ENCODE results near the gene ACOT2. TPM values are rescaled to one million over a fixed set of nuclear protein-coding genes. Genes with fewer than 3 reads are reported as not detected.

ACOT2 gene
- total RNA-seq, 2 experiments from 2014 or later: 10.9 to 11.3 TPM

DNA sequence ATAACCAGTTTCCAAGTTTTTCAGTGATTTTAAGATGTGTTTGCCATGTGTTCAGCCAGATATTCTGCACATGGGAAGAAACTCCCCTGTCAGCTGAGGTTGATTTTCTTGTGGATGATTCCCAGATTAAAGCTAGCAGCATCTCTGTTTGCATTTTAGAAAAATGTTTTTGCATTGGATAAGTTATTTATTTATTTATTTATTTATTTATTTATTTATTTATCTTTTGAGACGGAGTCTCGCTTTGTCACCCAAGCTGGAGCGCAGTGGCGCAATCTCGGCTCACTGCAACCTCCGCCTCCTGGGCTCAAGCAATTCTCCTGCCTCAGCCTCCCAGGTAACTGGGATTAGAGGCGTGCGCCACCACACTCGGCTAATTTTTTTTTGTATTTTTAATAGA, 25.5 kb downstream of the ACOT2 start:
- no peaks in the 10 kb centered on the region for H3K9me3 Mint-ChIP-seq (ENCODE audit: insufficient read depth)
- ATAC-seq: no peak
- no peak overlapping the region for H3K4me3 Mint-ChIP-seq
- no peaks in the 10 kb centered on the region for H3K36me3 Mint-ChIP-seq (ENCODE audit: low read depth)
- no peak overlapping the region for H3K27ac Mint-ChIP-seq
- ChIA-PET CTCF (no interaction called here), POLR2A (no interaction called here)
- H3K27me3 Mint-ChIP-seq (ENCODE audit: low read depth): peaks cover 12% of the 10 kb centered on the region
- no peak for DNase-seq
- H3K4me1 Mint-ChIP-seq (ENCODE audit: low read depth): peaks cover 16% of the 10 kb centered on the region

GRCh38 chr14:73599499-73599898, 30.5 kb downstream of the ACOT2 start:
- H3K9me3 Mint-ChIP-seq (ENCODE audit: insufficient read depth): no peaks in the 10 kb centered on the region
- POLR2A ChIA-PET: no interaction called here

GRCh38 chr14:73602994-73603393, 34.0 kb downstream of the ACOT2 start:
- ATAC-seq: no peak

More at GRCh38 chr14:73599499-73599898, 30.5 kb downstream of the ACOT2 start:
- ATAC-seq (no peak), DNase-seq (no peak)
- H3K27me3 Mint-ChIP-seq (ENCODE audit: low read depth): peaks cover 6% of the 10 kb centered on the region
- no peaks in the 10 kb centered on the region for H3K36me3 Mint-ChIP-seq (ENCODE audit: low read depth)
- no peak overlapping the region for H3K27ac Mint-ChIP-seq
- H3K4me1 Mint-ChIP-seq (ENCODE audit: low read depth): peaks cover 4% of the 10 kb centered on the region
- CTCF ChIA-PET: interaction anchor here (1.0 to 1.3 kb wide), 2 partner anchors 89 to 304 kb away, joined by 3 to 4 read pairs; no protein-coding TSS in a partner anchor
- no peak overlapping the region for H3K4me3 Mint-ChIP-seq

GRCh38 chr14:73606271-73606670, 37.3 kb downstream of the ACOT2 start:
- peaks cover 8% of the 10 kb centered on the region for H3K4me1 Mint-ChIP-seq (ENCODE audit: low read depth)
- DNase-seq: no peak
- H3K4me3 Mint-ChIP-seq: no peak overlapping the region
- H3K9me3 Mint-ChIP-seq (ENCODE audit: insufficient read depth): no peaks in the 10 kb centered on the region
- no peaks in the 10 kb centered on the region for H3K36me3 Mint-ChIP-seq (ENCODE audit: low read depth)
- H3K27ac Mint-ChIP-seq: no peak overlapping the region
- CTCF ChIA-PET: interaction anchor here (1.1 kb wide), 1 partner anchor 36 kb away, joined by 3 read pairs; no protein-coding TSS in a partner anchor
- no peaks in the 10 kb centered on the region for H3K27me3 Mint-ChIP-seq (ENCODE audit: low read depth)
- POLR2A ChIA-PET: no interaction called here
- ATAC-seq: no peak

More at GRCh38 chr14:73602994-73603393, 34.0 kb downstream of the ACOT2 start:
- CTCF ChIA-PET: no interaction called here
- POLR2A ChIA-PET: no interaction called here
- Mint-ChIP-seq H3K27me3 (ENCODE audit: low read depth) (peaks cover 6% of the 10 kb centered on the region), H3K4me1 (ENCODE audit: low read depth) (peaks cover 4% of the 10 kb centered on the region), H3K27ac (no peak overlapping the region), H3K9me3 (ENCODE audit: insufficient read depth) (no peaks in the 10 kb centered on the region), H3K4me3 (no peak overlapping the region), H3K36me3 (ENCODE audit: low read depth) (no peaks in the 10 kb centered on the region)
- DNase-seq: no peak

DNA sequence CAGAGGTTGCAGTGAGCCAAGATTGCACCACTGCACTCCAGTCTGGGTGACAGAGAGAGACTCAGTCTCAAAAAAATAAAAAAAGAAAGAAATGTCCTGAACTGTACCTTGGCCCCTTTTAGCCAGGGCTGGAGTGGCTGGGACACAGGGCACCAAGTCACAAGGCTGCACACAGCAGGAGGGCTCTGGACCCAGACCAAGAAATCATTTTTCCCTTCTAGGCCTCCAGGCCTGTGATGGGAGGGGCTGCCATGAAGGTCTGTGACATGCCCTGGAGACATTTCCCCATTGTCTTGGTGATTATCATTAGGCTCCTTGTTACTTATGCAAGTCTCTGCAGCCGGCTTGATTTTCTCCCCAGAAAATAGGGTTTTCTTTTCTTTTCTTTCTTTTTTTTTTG, 38.2 kb downstream of the ACOT2 start:
- Mint-ChIP-seq H3K27me3 (ENCODE audit: low read depth) (no peaks in the 10 kb centered on the region), H3K36me3 (ENCODE audit: low read depth) (no peaks in the 10 kb centered on the region)
- CTCF ChIA-PET: interaction anchor here (1.1 kb wide), 1 partner anchor 37 kb away, joined by 3 read pairs; no protein-coding TSS in a partner anchor

DNA sequence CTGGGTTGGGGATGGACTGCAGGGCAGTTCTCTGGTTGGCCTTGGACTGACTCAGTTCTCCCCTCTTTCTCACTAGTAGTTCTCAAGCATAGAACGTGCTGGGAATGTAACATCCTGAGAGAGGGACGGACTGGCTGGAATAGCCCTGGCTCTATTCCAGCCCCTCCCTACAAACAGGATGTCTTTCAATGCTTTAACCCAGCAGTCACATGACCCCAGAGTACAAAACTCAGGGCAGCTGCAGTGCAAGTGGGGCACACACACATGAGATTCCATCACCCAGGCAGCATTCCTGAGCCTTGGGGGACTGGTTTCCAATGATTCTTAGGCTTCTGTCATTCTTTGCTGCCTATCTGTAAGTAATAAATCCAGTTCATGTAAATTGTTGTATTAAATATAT, 41.7 kb downstream of the ACOT2 start:
- CTCF ChIA-PET: interaction anchor here (2.4 kb wide), 1 partner anchor 40 kb away, joined by 7 read pairs; no protein-coding TSS in a partner anchor
- Mint-ChIP-seq H3K4me3 (no peak overlapping the region), H3K27me3 (ENCODE audit: low read depth) (no peaks in the 10 kb centered on the region), H3K27ac (no peak overlapping the region), H3K36me3 (ENCODE audit: low read depth) (no peaks in the 10 kb centered on the region), H3K4me1 (ENCODE audit: low read depth) (peaks cover 19% of the 10 kb centered on the region), H3K9me3 (ENCODE audit: insufficient read depth) (no peaks in the 10 kb centered on the region)
- POLR2A ChIA-PET: no interaction called here
- DNase-seq: no peak
- ATAC-seq: no peak

More for the DNA sequence above, 38.2 kb downstream of the ACOT2 start:
- ATAC-seq (no peak), DNase-seq (no peak)
- Mint-ChIP-seq H3K4me3 (no peak overlapping the region), H3K27ac (no peak overlapping the region), H3K9me3 (ENCODE audit: insufficient read depth) (no peaks in the 10 kb centered on the region), H3K4me1 (ENCODE audit: low read depth) (peaks cover 13% of the 10 kb centered on the region)
- POLR2A ChIA-PET: no interaction called here

GRCh38 chr14:73612339-73613045, 43.5 kb downstream of the ACOT2 start, which contains the start of gene ACOT6:
ACOT6 (plus strand) TSS chr14:73612517; CDS start chr14:73612572, 55 bp downstream.
- peak; percentile 90 for ATAC-seq
- H3K4me1 Mint-ChIP-seq (ENCODE audit: low read depth): peaks cover 19% of the 10 kb centered on the region
- ChIA-PET CTCF (interaction anchor here (0.8 to 2.5 kb wide), 10 partner anchors 8 to 141 kb away, joined by 3 to 7 read pairs (median 4); no protein-coding TSS in a partner anchor), POLR2A (interaction anchor here (1.0 kb wide), 3 partner anchors 20 to 122 kb away, joined by 3 to 5 read pairs (median 4); partner anchors contain the start of genes ACOT2 and RIOX1)
- DNase-seq: peak; percentile 71
- H3K9me3 Mint-ChIP-seq (ENCODE audit: insufficient read depth): no peaks in the 10 kb centered on the region
- no peaks in the 10 kb centered on the region for H3K27me3 Mint-ChIP-seq (ENCODE audit: low read depth)
- peak within 1 kb of the TSS; percentile 67 for H3K27ac Mint-ChIP-seq
- peak within 1 kb of the TSS; percentile 80 for H3K4me3 Mint-ChIP-seq
- no peaks in the 10 kb centered on the region for H3K36me3 Mint-ChIP-seq (ENCODE audit: low read depth)

DNA sequence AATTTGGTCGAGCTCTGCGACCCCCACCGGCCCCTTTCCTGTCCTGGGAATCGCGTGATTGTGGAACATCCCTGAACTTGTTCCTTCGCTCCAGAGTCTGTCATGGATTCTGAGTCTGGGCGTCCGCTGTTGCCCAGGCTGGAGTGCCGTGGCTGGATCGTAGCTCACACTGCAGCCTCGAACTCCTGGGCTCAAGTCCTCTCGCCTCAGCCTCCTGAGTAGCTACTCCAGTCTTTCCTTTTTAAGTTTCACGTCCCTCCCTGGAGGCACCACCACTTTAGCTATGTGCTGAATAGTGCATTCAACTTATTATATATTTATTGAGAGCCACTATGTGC, 44.0 kb downstream of the ACOT2 start:
- Mint-ChIP-seq H3K9me3 (ENCODE audit: insufficient read depth) (no peaks in the 10 kb centered on the region), H3K27me3 (ENCODE audit: low read depth) (no peaks in the 10 kb centered on the region), H3K4me1 (ENCODE audit: low read depth) (peaks cover 19% of the 10 kb centered on the region), H3K27ac (peak overlapping the region; percentile 60), H3K4me3 (peak overlapping the region; percentile 80), H3K36me3 (ENCODE audit: low read depth) (no peaks in the 10 kb centered on the region)
- ChIA-PET CTCF (interaction anchor here (0.8 to 2.5 kb wide), 10 partner anchors 9 to 141 kb away, joined by 3 to 7 read pairs (median 4); no protein-coding TSS in a partner anchor), POLR2A (interaction anchor here (1.0 kb wide), 3 partner anchors 21 to 122 kb away, joined by 3 to 5 read pairs (median 4); partner anchors contain the start of genes ACOT2 and RIOX1)
- ATAC-seq (peak; percentile 17), DNase-seq (no peak)

DNA sequence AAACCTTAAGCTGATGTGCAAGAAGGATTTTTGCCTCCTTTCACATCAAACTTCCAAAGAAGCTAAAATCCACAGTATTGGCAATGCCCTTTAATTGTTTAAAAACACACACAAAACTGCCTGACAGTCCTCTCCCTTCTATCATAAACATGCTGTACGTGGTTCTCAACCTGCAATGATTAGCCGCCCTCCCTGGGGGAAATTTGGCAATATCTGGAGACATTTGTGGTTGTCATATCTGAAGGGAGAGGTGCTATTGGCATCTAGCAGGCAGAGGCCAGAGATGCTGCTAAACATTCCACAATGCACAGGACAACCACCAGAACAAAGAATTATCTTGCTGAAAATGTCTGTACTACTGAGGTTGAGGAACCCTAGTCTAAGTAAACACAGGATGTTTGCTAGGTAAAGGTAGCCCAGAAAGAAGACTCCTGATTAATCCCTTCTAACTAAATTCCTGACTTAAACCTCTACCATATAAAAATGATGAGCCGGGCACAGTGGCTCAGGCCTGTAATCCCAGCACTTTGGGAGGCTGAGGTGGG, 44.5 kb downstream of the ACOT2 start:
- Mint-ChIP-seq H3K4me1 (ENCODE audit: low read depth) (peaks cover 19% of the 10 kb centered on the region), H3K36me3 (ENCODE audit: low read depth) (no peaks in the 10 kb centered on the region), H3K4me3 (peak overlapping the region; percentile 80), H3K27ac (no peak overlapping the region), H3K27me3 (ENCODE audit: low read depth) (no peaks in the 10 kb centered on the region), H3K9me3 (ENCODE audit: insufficient read depth) (no peaks in the 10 kb centered on the region)
- DNase-seq: no peak
- ATAC-seq: no peak
- ChIA-PET POLR2A (interaction anchor here (1.0 kb wide), 2 partner anchors 21 to 123 kb away, joined by 3 to 4 read pairs; partner anchors contain the start of gene RIOX1), CTCF (interaction anchor here (1.0 to 2.5 kb wide), 5 partner anchors 13 to 105 kb away, joined by 3 to 7 read pairs (median 4); no protein-coding TSS in a partner anchor)

DNA sequence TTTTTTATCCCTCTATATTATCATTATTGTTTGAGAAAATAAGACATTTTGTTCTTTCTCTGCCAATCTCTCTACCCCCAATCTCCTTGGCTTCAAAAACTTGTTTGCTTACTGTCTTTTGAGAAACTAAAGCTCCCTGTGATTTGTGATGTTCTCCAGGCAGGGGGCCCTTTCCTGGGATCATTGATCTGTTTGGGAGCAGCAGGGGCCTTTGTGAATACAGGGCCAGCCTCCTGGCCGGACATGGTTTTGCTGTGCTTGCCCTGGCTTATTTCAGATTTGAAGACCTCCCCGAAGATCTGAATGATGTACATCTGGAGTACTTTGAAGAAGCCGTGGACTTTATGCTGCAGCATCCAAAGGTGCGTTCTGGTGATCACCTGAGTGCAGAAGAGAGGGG, 47.8 kb downstream of the ACOT2 start:
- Mint-ChIP-seq H3K4me3 (no peak overlapping the region), H3K27ac (no peak overlapping the region), H3K9me3 (ENCODE audit: insufficient read depth) (no peaks in the 10 kb centered on the region), H3K27me3 (ENCODE audit: low read depth) (peaks cover 3% of the 10 kb centered on the region), H3K4me1 (ENCODE audit: low read depth) (peaks cover 12% of the 10 kb centered on the region), H3K36me3 (ENCODE audit: low read depth) (no peaks in the 10 kb centered on the region)
- POLR2A ChIA-PET: no interaction called here
- no peak for DNase-seq
- no peak for ATAC-seq
- CTCF ChIA-PET: no interaction called here

- POLR2A ChIA-PET: no interaction called here
Observed at GRCh38 chr14:73619524-73619923, 50.5 kb downstream of the ACOT2 start.

GRCh38 chr14:73620268-73620667, 51.3 kb downstream of the ACOT2 start:
- no peaks in the 10 kb centered on the region for H3K4me1 Mint-ChIP-seq (ENCODE audit: low read depth)
- ATAC-seq (no peak), DNase-seq (no peak)
- ChIA-PET CTCF (no interaction called here), POLR2A (no interaction called here)
- no peak overlapping the region for H3K27ac Mint-ChIP-seq
- no peaks in the 10 kb centered on the region for H3K36me3 Mint-ChIP-seq (ENCODE audit: low read depth)
- H3K4me3 Mint-ChIP-seq: no peak overlapping the region
- peaks cover 3% of the 10 kb centered on the region for H3K27me3 Mint-ChIP-seq (ENCODE audit: low read depth)
- H3K9me3 Mint-ChIP-seq (ENCODE audit: insufficient read depth): no peaks in the 10 kb centered on the region

More at GRCh38 chr14:73619524-73619923, 50.5 kb downstream of the ACOT2 start:
- Mint-ChIP-seq H3K27ac (no peak overlapping the region), H3K9me3 (ENCODE audit: insufficient read depth) (no peaks in the 10 kb centered on the region), H3K27me3 (ENCODE audit: low read depth) (peaks cover 3% of the 10 kb centered on the region), H3K4me1 (ENCODE audit: low read depth) (no peaks in the 10 kb centered on the region), H3K36me3 (ENCODE audit: low read depth) (no peaks in the 10 kb centered on the region), H3K4me3 (no peak overlapping the region)
- CTCF ChIA-PET: no interaction called here
- DNase-seq (no peak), ATAC-seq (no peak)

Data from activated CD8-positive, alpha-beta T cell treated with anti-CD3 and anti-CD28 coated beads, Interleukin-2, amount 10 ng/mL, durations not matched to agents 7 days and 5 days (primary cell).